A549 treated with ZK216348 at 1 μM for 4 hours (cell line): Measurements from ENCODE around the gene CACNG8. TPM values are rescaled to one million over a fixed set of nuclear protein-coding genes. Genes with fewer than 3 reads are reported as not detected.

Source experiments
- total RNA-seq: library from RNA; stranded (reverse); fragments of 200-300 nt; extraction: Qiagen RNA extraction; gene quantifications from 5 replicates; pipeline ENCODE4 v1.2.3, GENCODE V29; 2022; ENCODE audit warnings: low read depth

CACNG8 gene
- total RNA-seq, result 0.83 to 1.4 TPM (median 1.4 TPM) in 5 replicates

DNA sequence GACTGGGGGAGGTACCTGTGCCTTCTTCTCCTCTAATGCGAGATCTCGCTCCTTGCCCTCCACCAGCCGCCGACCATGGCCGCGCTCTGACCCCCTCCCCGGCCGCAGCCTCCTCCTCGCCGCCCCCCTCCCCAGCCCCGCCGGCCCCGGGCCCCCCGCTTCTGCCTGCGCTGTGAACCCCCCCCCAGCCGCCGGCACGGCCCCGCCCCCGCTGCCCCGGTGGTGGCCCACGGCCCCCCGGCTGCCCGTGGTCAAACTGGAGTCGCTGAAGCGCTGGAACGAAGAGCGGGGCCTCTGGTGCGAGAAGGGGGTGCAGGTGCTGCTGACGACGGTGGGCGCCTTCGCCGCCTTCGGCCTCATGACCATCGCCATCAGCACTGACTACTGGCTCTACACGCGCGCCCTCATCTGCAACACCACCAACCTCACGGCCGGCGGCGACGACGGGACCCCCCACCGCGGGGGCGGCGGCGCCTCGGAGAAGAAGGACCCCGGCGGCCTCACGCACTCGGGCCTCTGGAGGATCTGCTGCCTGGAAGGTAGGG lies at the start of gene CACNG8:
TSS of gene CACNG8 (plus strand) at position 51 of the 545 bp plus-strand sequence.

DNA sequence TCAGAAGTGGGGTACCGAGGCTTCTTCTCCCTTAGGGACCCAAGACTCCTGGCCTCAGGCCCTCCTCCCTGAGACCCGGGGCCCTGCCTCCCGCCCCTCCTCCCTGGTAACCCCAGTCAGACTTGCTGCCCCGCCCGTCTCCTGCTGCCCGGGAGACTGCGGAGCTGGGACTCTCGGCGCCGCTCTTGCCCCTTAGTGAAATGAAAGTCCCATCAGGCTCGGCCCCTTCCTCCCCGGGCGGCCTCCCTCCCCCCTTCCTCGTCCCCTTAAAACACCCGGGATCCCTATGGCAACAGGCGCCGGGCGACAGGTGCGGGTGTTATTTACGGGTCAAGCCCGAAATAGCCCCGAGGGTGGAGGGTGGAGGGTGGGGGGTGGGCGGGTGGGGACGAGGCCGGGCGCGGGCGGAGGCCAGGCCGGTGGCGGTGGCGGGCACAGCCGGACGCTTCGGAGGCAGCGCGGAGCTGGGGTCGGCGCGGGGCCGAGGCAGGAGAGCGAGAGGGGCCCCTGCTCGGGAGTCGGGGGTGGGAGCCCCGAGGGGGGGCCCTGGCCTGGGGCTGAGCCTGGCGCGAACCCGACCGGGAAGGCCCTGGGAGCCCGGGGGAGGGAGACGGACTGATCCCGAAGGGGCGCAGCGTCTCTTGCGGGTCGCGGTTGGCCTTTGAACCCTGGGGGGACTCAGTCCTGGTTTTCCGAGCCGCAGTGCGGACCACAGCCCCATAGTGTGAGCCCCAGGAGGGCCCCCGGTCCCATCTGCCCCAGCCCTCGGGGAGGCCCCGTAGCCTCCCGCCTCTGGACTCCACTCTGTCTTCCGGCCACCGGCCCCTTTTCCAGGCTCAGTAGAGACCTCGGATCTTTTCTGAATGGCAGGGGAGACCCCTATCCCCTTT lies 28.7 kb downstream of the CACNG8 start, which contains the start of gene CACNG6:
TSS of gene CACNG6 (plus strand) at position 414 of the 890 bp plus-strand sequence. CDS start 1,241 bp downstream, outside the sequence.

Other genes starting within 250 kb of the CACNG8 start
- 0.04 TPM in 1 of 5 replicates, not detected in the others for gene NLRP12, start 138.6 kb upstream of the CACNG8 start, total RNA-seq
- gene MYADM, start 95.1 kb upstream of the CACNG8 start, total RNA-seq, result 191 to 352 TPM (median 290 TPM) in 5 replicates
- 3.4 to 6.7 TPM (median 6.0 TPM) in 5 replicates for gene PRKCG, start 80.7 kb upstream of the CACNG8 start, total RNA-seq
- 4.6 to 10.0 TPM (median 9.4 TPM) in 5 replicates for gene CACNG7, start 53.7 kb upstream of the CACNG8 start, total RNA-seq
- 7.7 to 12.8 TPM (median 12.1 TPM) in 5 replicates for gene CACNG6, start 28.7 kb downstream of the CACNG8 start, total RNA-seq
- gene VSTM1, start 101.0 kb downstream of the CACNG8 start, total RNA-seq, result 0.55 to 0.92 TPM (median 0.78 TPM) in 3 of 5 replicates, not detected in the others
- gene TARM1, start 118.4 kb downstream of the CACNG8 start, total RNA-seq, result not detected in 5 replicates
- gene OSCAR, start 137.9 kb downstream of the CACNG8 start, total RNA-seq, result 0.25 to 0.41 TPM (median 0.33 TPM) in 5 replicates
- gene NDUFA3, start 139.9 kb downstream of the CACNG8 start, total RNA-seq, result 211 to 296 TPM (median 232 TPM) in 5 replicates
- gene TFPT, start 152.7 kb downstream of the CACNG8 start, total RNA-seq, result 19.8 to 27.0 TPM (median 21.7 TPM) in 5 replicates
- gene PRPF31, start 152.8 kb downstream of the CACNG8 start, total RNA-seq, result 105 to 128 TPM (median 113 TPM) in 5 replicates
- gene CNOT3, start 174.8 kb downstream of the CACNG8 start, total RNA-seq, result 51.6 to 72.5 TPM (median 70.4 TPM) in 5 replicates
- 7.9 to 9.8 TPM (median 8.4 TPM) in 5 replicates for gene LENG1, start 196.8 kb downstream of the CACNG8 start, total RNA-seq
- gene TMC4, start 210.2 kb downstream of the CACNG8 start, total RNA-seq, result 1.5 to 2.8 TPM (median 1.6 TPM) in 5 replicates
- gene MBOAT7, start 226.6 kb downstream of the CACNG8 start, total RNA-seq, result 91.3 to 177 TPM (median 147 TPM) in 5 replicates
- 69.8 to 130 TPM (median 119 TPM) in 5 replicates for gene TSEN34, start 228.4 kb downstream of the CACNG8 start, total RNA-seq
- gene RPS9, start 237.9 kb downstream of the CACNG8 start, total RNA-seq, result 1,924 to 2,379 TPM (median 2,180 TPM) in 5 replicates